ACC112 (cell line): Measurements from ENCODE around the gene FRMD4A.

Experiments used
- H2AFZ ChIP-seq: fragments of 200-600 bp; sonication (generic); one replicate; pipeline ENCODE4 v1.6.0; 2017; ENCODE audit warnings: antibody characterized with exemption, low read length; ENCODE audit not compliant: unreplicated experiment
- H3K27ac ChIP-seq: fragments of 200-600 bp; sonication (generic); 2 replicates; pipeline ENCODE4 v1.5.1; 2014; ENCODE audit warnings: low read depth, mild to moderate bottlenecking, antibody characterized with exemption, low read length, moderate library complexity
- H3K27me3 ChIP-seq: fragments of 200-600 bp; sonication (generic); 2 replicates; pipeline ENCODE4 v1.6.1; 2014; ENCODE audit warnings: mild to moderate bottlenecking, antibody characterized with exemption, low read length, moderate library complexity, mixed read lengths; ENCODE audit not compliant: insufficient read depth
- H3K36me3 ChIP-seq: fragments of 200-600 bp; sonication (generic); 2 replicates; pipeline ENCODE4 v1.6.1; 2016; ENCODE audit warnings: mild to moderate bottlenecking, antibody characterized with exemption, low read length, moderate library complexity, mixed read lengths; ENCODE audit not compliant: insufficient read depth
- H3K4me1 ChIP-seq: fragments of 200-600 bp; sonication (generic); one replicate; pipeline ENCODE4 v1.6.1; 2016; ENCODE audit warnings: low read length, mixed read lengths; ENCODE audit not compliant: insufficient read depth, unreplicated experiment, control insufficient read depth
- H3K4me3 ChIP-seq: fragments of 200-600 bp; sonication (generic); 2 replicates; pipeline ENCODE4 v1.5.1; 2014; ENCODE audit warnings: mild to moderate bottlenecking, low read depth, low read length
- H3K79me2 ChIP-seq: fragments of 200-600 bp; sonication (generic); one replicate; pipeline ENCODE4 v1.6.0; 2016; ENCODE audit warnings: low read length; ENCODE audit not compliant: control insufficient read depth, unreplicated experiment, insufficient read depth

The FRMD4A gene

DNA sequence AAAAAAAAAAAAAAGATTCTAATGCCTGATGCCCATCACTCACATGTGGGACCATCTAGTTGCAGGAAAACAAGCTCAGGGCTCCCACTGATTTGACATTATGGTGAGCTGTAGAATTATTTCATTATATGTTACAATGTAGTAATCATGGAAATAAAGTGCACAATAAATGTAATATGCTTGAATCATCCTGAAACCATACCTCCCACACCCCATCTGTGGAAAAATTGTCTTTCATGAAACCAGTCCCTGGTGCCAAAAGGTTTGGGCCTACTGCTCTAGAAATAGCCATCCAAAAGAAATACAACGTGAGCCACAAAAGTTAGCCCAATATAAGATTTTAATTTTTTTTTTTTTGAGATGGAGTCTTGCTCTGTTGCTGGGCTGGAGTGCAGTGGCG lies 478.8 kb downstream of the FRMD4A start:
- Histone ChIP-seq H3K79me2 (peaks cover 13% of the 10 kb centered on the region), H3K27ac (no peak overlapping the region), H2AFZ (no peak overlapping the region), H3K27me3 (no peaks in the 10 kb centered on the region), H3K36me3 (0 out of 2 replicates have a peak, but pooled peaks cover 2% of the 10 kb centered on the region), H3K4me3 (no peak overlapping the region), H3K4me1 (peaks cover 4% of the 10 kb centered on the region)

- Histone ChIP-seq H3K27me3 (no peaks in the 10 kb centered on the region), H3K79me2 (peaks cover 20% of the 10 kb centered on the region)
Measured at GRCh38 chr10:13848520-13849445, 481.9 kb downstream of the FRMD4A start.

GRCh38 chr10:13847201-13847631 lies 483.5 kb downstream of the FRMD4A start:
- Histone ChIP-seq H3K79me2 (peaks cover 10% of the 10 kb centered on the region), H3K27ac (no peak overlapping the region), H2AFZ (no peak overlapping the region), H3K4me3 (no peak overlapping the region), H3K27me3 (no peaks in the 10 kb centered on the region), H3K36me3 (no peaks in the 10 kb centered on the region), H3K4me1 (no peaks in the 10 kb centered on the region)

More at GRCh38 chr10:13848520-13849445, 481.9 kb downstream of the FRMD4A start:
- Histone ChIP-seq H3K4me1 (peaks cover 1% of the 10 kb centered on the region), H2AFZ (no peak overlapping the region), H3K4me3 (no peak overlapping the region), H3K36me3 (0 out of 2 replicates have a peak, but pooled peaks cover 2% of the 10 kb centered on the region), H3K27ac (no peak overlapping the region)

GRCh38 chr10:13845897-13846296 lies 484.8 kb downstream of the FRMD4A start:
- peaks cover 10% of the 10 kb centered on the region for H3K79me2 ChIP-seq

GRCh38 chr10:13844651-13845050 lies 486.1 kb downstream of the FRMD4A start:
- Histone ChIP-seq H3K79me2 (peaks cover 10% of the 10 kb centered on the region), H2AFZ (no peak overlapping the region), H3K27ac (no peak overlapping the region), H3K4me1 (peaks cover 7% of the 10 kb centered on the region), H3K27me3 (no peaks in the 10 kb centered on the region), H3K4me3 (no peak overlapping the region), H3K36me3 (0 out of 2 replicates have a peak, but pooled peaks cover 3% of the 10 kb centered on the region)

More at GRCh38 chr10:13845897-13846296, 484.8 kb downstream of the FRMD4A start:
- Histone ChIP-seq H3K36me3 (0 out of 2 replicates have a peak, but pooled peaks cover 3% of the 10 kb centered on the region), H2AFZ (no peak overlapping the region), H3K27me3 (no peaks in the 10 kb centered on the region), H3K4me1 (no peaks in the 10 kb centered on the region), H3K27ac (no peak overlapping the region), H3K4me3 (no peak overlapping the region)

DNA sequence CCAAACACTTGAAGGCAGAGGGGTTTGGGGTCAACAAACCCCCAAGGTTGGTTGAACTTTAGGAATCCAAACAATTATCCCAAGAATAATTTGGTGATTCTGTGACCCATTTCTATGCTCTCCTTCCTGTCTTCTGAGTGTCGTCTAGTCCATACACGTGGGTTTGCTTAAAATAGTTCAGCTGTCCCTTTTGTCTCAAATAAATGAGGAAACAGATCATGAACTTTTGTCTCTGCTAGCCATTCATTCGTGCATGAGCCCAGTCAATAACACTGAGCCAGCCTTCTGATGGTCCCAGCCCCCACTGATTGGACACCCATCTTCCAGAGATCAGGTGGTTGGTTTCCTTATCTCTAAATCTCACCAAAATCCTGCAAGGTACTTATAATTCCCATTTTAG lies 488.6 kb downstream of the FRMD4A start:
- H3K27me3 ChIP-seq = no peaks in the 10 kb centered on the region
- 0 out of 2 replicates have a peak, but pooled peaks cover 3% of the 10 kb centered on the region for H3K36me3 ChIP-seq
- peaks cover 14% of the 10 kb centered on the region for H3K4me1 ChIP-seq
- no peak overlapping the region for H3K27ac ChIP-seq
- no peak overlapping the region for H3K4me3 ChIP-seq
- no peak overlapping the region for H2AFZ ChIP-seq
- peaks cover 16% of the 10 kb centered on the region for H3K79me2 ChIP-seq

DNA sequence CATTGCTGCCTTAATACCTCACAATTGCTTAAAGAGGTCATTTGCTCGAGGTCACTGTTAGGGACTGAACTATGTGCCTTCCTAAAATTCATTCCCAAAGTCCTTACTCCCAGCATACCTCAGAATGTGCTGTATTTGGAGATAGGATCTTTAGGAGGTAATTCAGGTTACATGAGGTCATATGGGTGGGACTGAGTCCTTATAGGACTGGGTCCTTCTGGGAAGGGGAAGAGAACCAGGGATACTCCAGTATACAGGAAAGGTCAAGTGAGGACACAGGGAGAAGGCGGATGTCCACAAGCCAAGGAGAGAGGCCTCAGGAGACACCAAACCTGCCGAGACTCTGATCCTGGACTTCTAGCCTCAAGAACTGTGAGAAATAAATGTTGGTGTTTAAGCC lies 490.7 kb downstream of the FRMD4A start:
- Histone ChIP-seq H2AFZ (no peak overlapping the region), H3K4me3 (no peak overlapping the region)

DNA sequence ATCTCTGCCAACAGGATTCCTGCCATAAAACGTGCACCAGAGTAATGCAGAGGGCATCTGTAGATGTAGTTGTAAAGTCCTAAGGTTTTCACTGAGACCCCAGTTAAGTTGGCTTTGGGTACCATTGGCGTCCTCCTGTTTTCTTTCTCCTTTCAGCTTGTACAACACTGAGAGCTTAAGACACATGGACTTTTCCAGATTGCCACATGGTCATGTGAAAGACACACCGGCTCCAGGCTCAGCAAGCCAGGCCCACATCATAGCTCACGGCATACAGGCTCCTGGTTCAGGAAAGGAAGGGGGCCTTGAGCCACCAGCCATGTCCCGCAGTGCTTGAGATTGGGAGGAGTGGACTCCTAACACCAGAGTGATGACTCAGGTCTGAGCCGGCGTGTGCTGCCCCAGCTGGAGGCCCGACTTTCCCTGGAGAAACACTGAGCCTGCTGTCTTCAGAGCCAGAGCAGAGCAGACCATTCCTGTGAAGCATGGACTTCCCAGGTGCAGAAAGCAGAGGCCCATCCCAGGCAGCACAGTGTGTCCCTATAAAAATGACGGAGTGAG lies 491.2 kb downstream of the FRMD4A start:
- peaks cover 12% of the 10 kb centered on the region for H3K79me2 ChIP-seq

More for the DNA sequence above, 490.7 kb downstream of the FRMD4A start:
- H3K36me3 ChIP-seq = 0 out of 2 replicates have a peak, but pooled peaks cover 3% of the 10 kb centered on the region
- peaks cover 14% of the 10 kb centered on the region for H3K4me1 ChIP-seq
- peak overlapping the region; percentile 64 for H3K27ac ChIP-seq
- H3K27me3 ChIP-seq = no peaks in the 10 kb centered on the region
- H3K79me2 ChIP-seq = peaks cover 6% of the 10 kb centered on the region

GRCh38 chr10:13839030-13839429 lies 491.7 kb downstream of the FRMD4A start:
- peaks cover 14% of the 10 kb centered on the region for H3K79me2 ChIP-seq
- H3K4me3 ChIP-seq = no peak overlapping the region
- H2AFZ ChIP-seq = no peak overlapping the region
- H3K4me1 ChIP-seq = peaks cover 14% of the 10 kb centered on the region
- peak overlapping the region; percentile 64; the same call in 1 of the 2 replicates for H3K27ac ChIP-seq
- 0 out of 2 replicates have a peak, but pooled peaks cover 3% of the 10 kb centered on the region for H3K36me3 ChIP-seq
- H3K27me3 ChIP-seq = no peaks in the 10 kb centered on the region

More for the DNA sequence above, 491.2 kb downstream of the FRMD4A start:
- Histone ChIP-seq H3K4me3 (no peak overlapping the region), H3K27ac (peak overlapping the region; percentile 64), H3K27me3 (no peaks in the 10 kb centered on the region), H2AFZ (no peak overlapping the region), H3K4me1 (peaks cover 14% of the 10 kb centered on the region), H3K36me3 (0 out of 2 replicates have a peak, but pooled peaks cover 3% of the 10 kb centered on the region)

GRCh38 chr10:13837966-13838365 lies 492.8 kb downstream of the FRMD4A start:
- no peak overlapping the region for H3K27ac ChIP-seq
- peaks cover 14% of the 10 kb centered on the region for H3K4me1 ChIP-seq
- peaks cover 14% of the 10 kb centered on the region for H3K79me2 ChIP-seq
- no peaks in the 10 kb centered on the region for H3K27me3 ChIP-seq
- no peak overlapping the region for H3K4me3 ChIP-seq
- 0 out of 2 replicates have a peak, but pooled peaks cover 3% of the 10 kb centered on the region for H3K36me3 ChIP-seq
- H2AFZ ChIP-seq = no peak overlapping the region
